Measurements from ENCODE around the gene RXFP1.

The RXFP1 gene

GRCh38 chr4:158599765-158600498 lies 78.2 kb downstream of the RXFP1 start:
- no peak overlapping the region for H3K4me3 ChIP-seq (ENCODE audit: low read depth, low read length)
- no peak for DNase-seq (ENCODE audit: low read depth)
- TF ChIP-seq MAX (IDR thresholded peaks at IDR 0.05; ENCODE audit: low read depth, low read length), result no peak
- TF ChIP-seq POLR2A (IDR thresholded peaks at IDR 0.05; ENCODE audit: extremely low read depth, insufficient read length), result no peak

GRCh38 chr4:158604369-158604768 lies 82.7 kb downstream of the RXFP1 start:
- no peak for DNase-seq (ENCODE audit: low read depth)
- no peak for TF ChIP-seq MAX (IDR thresholded peaks at IDR 0.05; ENCODE audit: low read depth, low read length)
- no peak for TF ChIP-seq MYC (IDR thresholded peaks at IDR 0.05; ENCODE audit: low read depth, low read length)
- no peak for TF ChIP-seq POLR2A (IDR thresholded peaks at IDR 0.05; ENCODE audit: extremely low read depth, insufficient read length)
- TF ChIP-seq CTCF (IDR thresholded peaks at IDR 0.05; ENCODE audit: low read depth, low read length), result no peak
- no peak overlapping the region for H3K4me3 ChIP-seq (ENCODE audit: low read depth, low read length)

- no peak for DNase-seq (ENCODE audit: low read depth)
- no peak overlapping the region for H3K4me3 ChIP-seq (ENCODE audit: low read depth, low read length)
- TF ChIP-seq CTCF (IDR thresholded peaks at IDR 0.05; ENCODE audit: low read depth, low read length) (no peak), MAX (IDR thresholded peaks at IDR 0.05; ENCODE audit: low read depth, low read length) (no peak), MYC (IDR thresholded peaks at IDR 0.05; ENCODE audit: low read depth, low read length) (no peak), POLR2A (IDR thresholded peaks at IDR 0.05; ENCODE audit: extremely low read depth, insufficient read length) (no peak)
These were observed 83.7 kb downstream of the RXFP1 start for GRCh38 chr4:158605393-158605792.

GRCh38 chr4:158606969-158607368 lies 85.3 kb downstream of the RXFP1 start:
- DNase-seq (ENCODE audit: low read depth), result no peak
- H3K4me3 ChIP-seq (ENCODE audit: low read depth, low read length), result no peak overlapping the region
- TF ChIP-seq MYC (IDR thresholded peaks at IDR 0.05; ENCODE audit: low read depth, low read length) (no peak), CTCF (IDR thresholded peaks at IDR 0.05; ENCODE audit: low read depth, low read length) (no peak), MAX (IDR thresholded peaks at IDR 0.05; ENCODE audit: low read depth, low read length) (no peak), POLR2A (IDR thresholded peaks at IDR 0.05; ENCODE audit: extremely low read depth, insufficient read length) (no peak)

- H3K4me3 ChIP-seq (ENCODE audit: low read depth, low read length), result no peak overlapping the region
- no peak for DNase-seq (ENCODE audit: low read depth)
- TF ChIP-seq MAX (IDR thresholded peaks at IDR 0.05; ENCODE audit: low read depth, low read length) (no peak), CTCF (IDR thresholded peaks at IDR 0.05; ENCODE audit: low read depth, low read length) (no peak), POLR2A (IDR thresholded peaks at IDR 0.05; ENCODE audit: extremely low read depth, insufficient read length) (no peak)
These were observed 87.4 kb downstream of the RXFP1 start for GRCh38 chr4:158609116-158609515.

GRCh38 chr4:158610790-158611189 lies 89.1 kb downstream of the RXFP1 start:
- no peak for TF ChIP-seq MAX (IDR thresholded peaks at IDR 0.05; ENCODE audit: low read depth, low read length)
- no peak for TF ChIP-seq POLR2A (IDR thresholded peaks at IDR 0.05; ENCODE audit: extremely low read depth, insufficient read length)
- no peak for TF ChIP-seq MYC (IDR thresholded peaks at IDR 0.05; ENCODE audit: low read depth, low read length)
- TF ChIP-seq CTCF (IDR thresholded peaks at IDR 0.05; ENCODE audit: low read depth, low read length), result no peak
- H3K4me3 ChIP-seq (ENCODE audit: low read depth, low read length), result no peak overlapping the region
- DNase-seq (ENCODE audit: low read depth), result no peak

Data from NB4 (cell line).